WTC11 (cell line): ENCODE data around the gene MSI1. TPM values are rescaled to one million over a fixed set of nuclear protein-coding genes. Genes with fewer than 3 reads are reported as not detected.

ENCODE experiments used
- ATAC-seq: fragments of 200-7000 bp; cut with Tn5 transposase; 2 replicates; pipeline ENCODE4 v1.10.0; 2021; ENCODE audit warnings: mild to moderate bottlenecking, moderate library complexity
- CTCF ChIA-PET: fragments of 300-600 bp; sonication (Branson Sonifier 250); formaldehyde crosslinking; loops from one replicate; lab custom pipeline; 2021; ENCODE audit warnings: antibody characterized with exemption; lab: Charles Lee
- POLR2A ChIA-PET: fragments of 350-600 bp; sonication (Branson Sonifier 250); formaldehyde crosslinking; loops from one replicate; lab custom pipeline; 2021; ENCODE audit warnings: antibody characterized with exemption; lab: Charles Lee
- DNase-seq: peaks from one replicate; pipeline ENCODE4 v3.0.0; 2021; ENCODE audit warnings: low spot score
- H3K27ac Mint-ChIP-seq: 2 replicates; pipeline ENCODE4 v1.8.0; 2021; ENCODE audit warnings: mixed read lengths
- H3K27me3 Mint-ChIP-seq: 2 replicates; pipeline ENCODE4 v1.8.0; 2021; ENCODE audit warnings: low read depth, mild to moderate bottlenecking, moderate library complexity, mixed read lengths
- H3K36me3 Mint-ChIP-seq: 2 replicates; pipeline ENCODE4 v1.8.0; 2021; ENCODE audit warnings: mixed read lengths
- H3K4me1 Mint-ChIP-seq: 2 replicates; pipeline ENCODE4 v1.8.0; 2022; ENCODE audit warnings: mixed read lengths
- H3K4me3 Mint-ChIP-seq: 2 replicates; pipeline ENCODE4 v1.8.0; 2021; ENCODE audit warnings: mild to moderate bottlenecking, moderate library complexity, mixed read lengths
- H3K9me3 Mint-ChIP-seq: 2 replicates; pipeline ENCODE4 v1.8.0; 2021; ENCODE audit warnings: mixed read lengths
- CBFB ChIP-seq: sonication (generic); formaldehyde crosslinking; IDR thresholded peaks from 2 replicates; pipeline ENCODE4 v1.8.1; 2022; ENCODE audit warnings: mild to moderate bottlenecking, low read depth, missing genetic modification reagents
- CREB1 ChIP-seq: sonication (generic); formaldehyde crosslinking; IDR thresholded peaks from 2 replicates; pipeline ENCODE4 v1.8.0; 2023; ENCODE audit warnings: mild to moderate bottlenecking, missing genetic modification reagents
- CTCF ChIP-seq: fragments of 200-600 bp; IDR thresholded peaks from 2 replicates; pipeline ENCODE4 v1.8.0; 2022; ENCODE audit warnings: antibody characterized with exemption
- ESRRA ChIP-seq: sonication (generic); formaldehyde crosslinking; IDR thresholded peaks from 2 replicates; pipeline ENCODE4 v1.8.1; 2022; ENCODE audit warnings: mild to moderate bottlenecking, missing genetic modification reagents, borderline replicate concordance
- FOXK1 ChIP-seq: sonication (generic); formaldehyde crosslinking; IDR thresholded peaks from 2 replicates; pipeline ENCODE4 v1.8.0; 2022; ENCODE audit warnings: mild to moderate bottlenecking, moderate library complexity, missing genetic modification reagents
- FOXP1 ChIP-seq: sonication (generic); formaldehyde crosslinking; IDR thresholded peaks from 2 replicates; pipeline ENCODE4 v1.8.0; 2022; ENCODE audit warnings: missing genetic modification reagents, mild to moderate bottlenecking, moderate library complexity, borderline replicate concordance
- GTF2I ChIP-seq: fragments of 250-450 bp; sonication (Bioruptor Pico); conservative IDR thresholded peaks from 2 replicates; pipeline ENCODE4 v1.4.0; 2021; ENCODE audit warnings: mild to moderate bottlenecking
- IRF1 ChIP-seq: sonication (generic); formaldehyde crosslinking; IDR thresholded peaks from 2 replicates; pipeline ENCODE4 v1.8.0; 2023; ENCODE audit warnings: missing genetic modification reagents
- TEAD4 ChIP-seq: sonication (generic); formaldehyde crosslinking; IDR thresholded peaks from 2 replicates; pipeline ENCODE4 v1.8.0; 2022; ENCODE audit warnings: mild to moderate bottlenecking, missing genetic modification reagents
- TP53 ChIP-seq: sonication (generic); formaldehyde crosslinking; IDR thresholded peaks from 2 replicates; pipeline ENCODE4 v1.8.1; 2023; ENCODE audit warnings: mild to moderate bottlenecking, missing genetic modification reagents
- ZNF121 ChIP-seq: sonication (generic); formaldehyde crosslinking; IDR thresholded peaks from 2 replicates; pipeline ENCODE4 v1.8.0; 2023; ENCODE audit warnings: missing genetic modification reagents
- ZNF138 ChIP-seq: sonication (generic); formaldehyde crosslinking; conservative IDR thresholded peaks from 2 replicates; pipeline ENCODE4 v1.8.1; 2022; ENCODE audit warnings: mild to moderate bottlenecking, moderate library complexity, missing genetic modification reagents
- ZNF317 ChIP-seq: sonication (generic); formaldehyde crosslinking; IDR thresholded peaks from 2 replicates; pipeline ENCODE4 v1.8.1; 2023; ENCODE audit warnings: low read depth, mild to moderate bottlenecking, moderate library complexity, missing genetic modification reagents, borderline replicate concordance
- ZNF425 ChIP-seq: fragments of 250-450 bp; sonication (Bioruptor Pico); conservative IDR thresholded peaks from 2 replicates; pipeline ENCODE4 v1.9.0; 2021; ENCODE audit warnings: mild to moderate bottlenecking
- ZNF512 ChIP-seq: sonication (generic); formaldehyde crosslinking; IDR thresholded peaks from 2 replicates; pipeline ENCODE4 v1.8.1; 2022; ENCODE audit warnings: missing genetic modification reagents, borderline replicate concordance
- total RNA-seq: library from RNA; stranded (reverse); gene quantifications from 3 replicates; pipeline ENCODE4 v1.2.3, GENCODE V29; 2021
- TF ChIP-seq, protein P1 (sequence below): sonication (generic); formaldehyde crosslinking; IDR thresholded peaks from 2 replicates; pipeline ENCODE4 v1.8.1; 2022; ENCODE audit warnings: low read depth, missing genetic modification reagents, borderline replicate concordance
- TF ChIP-seq, protein P2 (sequence below): fragments of 250-450 bp; sonication (Bioruptor Pico); IDR thresholded peaks from 2 replicates; pipeline ENCODE4 v1.9.0; 2021; ENCODE audit warnings: mild to moderate bottlenecking
- TF ChIP-seq, protein P3 (sequence below): sonication (generic); formaldehyde crosslinking; IDR thresholded peaks from 2 replicates; pipeline ENCODE4 v1.8.0; 2022; ENCODE audit warnings: mild to moderate bottlenecking, missing genetic modification reagents
- TF ChIP-seq, protein P4 (sequence below): sonication (generic); formaldehyde crosslinking; IDR thresholded peaks from 2 replicates; pipeline ENCODE4 v1.8.0; 2022; ENCODE audit warnings: mild to moderate bottlenecking, missing genetic modification reagents

Gene MSI1
- total RNA-seq, 1 experiment from 2014 or later, result 71.5 TPM

GRCh38 chr12:120366845-120367232 is 2.1 kb downstream of the MSI1 start:
- CTCF ChIA-PET, result interaction anchor here (0.6 to 3.4 kb wide), 41 partner anchors 8 to 605 kb away, joined by 3 to 74 read pairs (median 6); partner anchors contain the start of genes COX6A1, DYNLL1, GATC and POP5
- no peak for DNase-seq
- TF ChIP-seq ZNF425 (CRISPR knock-in tag) (no peak), CREB1 (CRISPR knock-in tag) (no peak), ZNF317 (CRISPR knock-in tag) (no peak), CTCF (no peak), ZNF512 (CRISPR knock-in tag) (no peak), ZNF121 (CRISPR knock-in tag) (no peak), IRF1 (no peak)
- TF ChIP-seq, protein P1, sequence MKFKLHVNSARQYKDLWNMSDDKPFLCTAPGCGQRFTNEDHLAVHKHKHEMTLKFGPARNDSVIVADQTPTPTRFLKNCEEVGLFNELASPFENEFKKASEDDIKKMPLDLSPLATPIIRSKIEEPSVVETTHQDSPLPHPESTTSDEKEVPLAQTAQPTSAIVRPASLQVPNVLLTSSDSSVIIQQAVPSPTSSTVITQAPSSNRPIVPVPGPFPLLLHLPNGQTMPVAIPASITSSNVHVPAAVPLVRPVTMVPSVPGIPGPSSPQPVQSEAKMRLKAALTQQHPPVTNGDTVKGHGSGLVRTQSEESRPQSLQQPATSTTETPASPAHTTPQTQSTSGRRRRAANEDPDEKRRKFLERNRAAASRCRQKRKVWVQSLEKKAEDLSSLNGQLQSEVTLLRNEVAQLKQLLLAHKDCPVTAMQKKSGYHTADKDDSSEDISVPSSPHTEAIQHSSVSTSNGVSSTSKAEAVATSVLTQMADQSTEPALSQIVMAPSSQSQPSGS (CRISPR knock-in tag), result no peak
- TF ChIP-seq, protein P2, sequence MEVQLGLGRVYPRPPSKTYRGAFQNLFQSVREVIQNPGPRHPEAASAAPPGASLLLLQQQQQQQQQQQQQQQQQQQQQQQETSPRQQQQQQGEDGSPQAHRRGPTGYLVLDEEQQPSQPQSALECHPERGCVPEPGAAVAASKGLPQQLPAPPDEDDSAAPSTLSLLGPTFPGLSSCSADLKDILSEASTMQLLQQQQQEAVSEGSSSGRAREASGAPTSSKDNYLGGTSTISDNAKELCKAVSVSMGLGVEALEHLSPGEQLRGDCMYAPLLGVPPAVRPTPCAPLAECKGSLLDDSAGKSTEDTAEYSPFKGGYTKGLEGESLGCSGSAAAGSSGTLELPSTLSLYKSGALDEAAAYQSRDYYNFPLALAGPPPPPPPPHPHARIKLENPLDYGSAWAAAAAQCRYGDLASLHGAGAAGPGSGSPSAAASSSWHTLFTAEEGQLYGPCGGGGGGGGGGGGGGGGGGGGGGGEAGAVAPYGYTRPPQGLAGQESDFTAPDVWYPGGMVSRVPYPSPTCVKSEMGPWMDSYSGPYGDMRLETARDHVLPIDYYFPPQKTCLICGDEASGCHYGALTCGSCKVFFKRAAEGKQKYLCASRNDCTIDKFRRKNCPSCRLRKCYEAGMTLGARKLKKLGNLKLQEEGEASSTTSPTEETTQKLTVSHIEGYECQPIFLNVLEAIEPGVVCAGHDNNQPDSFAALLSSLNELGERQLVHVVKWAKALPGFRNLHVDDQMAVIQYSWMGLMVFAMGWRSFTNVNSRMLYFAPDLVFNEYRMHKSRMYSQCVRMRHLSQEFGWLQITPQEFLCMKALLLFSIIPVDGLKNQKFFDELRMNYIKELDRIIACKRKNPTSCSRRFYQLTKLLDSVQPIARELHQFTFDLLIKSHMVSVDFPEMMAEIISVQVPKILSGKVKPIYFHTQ, result no peak
- peaks cover 25% of the 10 kb centered on the region for H3K27me3 Mint-ChIP-seq
- H3K36me3 Mint-ChIP-seq, result peaks cover 12% of the 10 kb centered on the region
- POLR2A ChIA-PET, result interaction anchor here (0.7 to 2.1 kb wide), 8 partner anchors 8 to 166 kb away, joined by 3 to 15 read pairs (median 6); partner anchors contain the start of gene RPLP0
- peaks cover 70% of the 10 kb centered on the region for H3K4me1 Mint-ChIP-seq
- ATAC-seq, result no peak
- no peaks in the 10 kb centered on the region for H3K9me3 Mint-ChIP-seq
- H3K27ac Mint-ChIP-seq, result peak overlapping the region; percentile 26
- peak overlapping the region; percentile 83 for H3K4me3 Mint-ChIP-seq

- no peak overlapping the region for H3K4me3 Mint-ChIP-seq
- H3K27ac Mint-ChIP-seq, result no peak overlapping the region
- ChIA-PET POLR2A (interaction anchor here (1.2 to 2.1 kb wide), 5 partner anchors 7 to 62 kb away, joined by 3 to 15 read pairs (median 8); no protein-coding TSS in a partner anchor), CTCF (interaction anchor here (1.0 to 3.4 kb wide), 19 partner anchors 8 to 137 kb away, joined by 3 to 74 read pairs (median 17); partner anchors contain the start of genes COX6A1 and SIRT4)
- H3K9me3 Mint-ChIP-seq, result no peaks in the 10 kb centered on the region
- H3K27me3 Mint-ChIP-seq, result peaks cover 20% of the 10 kb centered on the region
- peaks cover 65% of the 10 kb centered on the region for H3K4me1 Mint-ChIP-seq
- H3K36me3 Mint-ChIP-seq, result peaks cover 12% of the 10 kb centered on the region
- ATAC-seq (no peak), DNase-seq (no peak)
- TF ChIP-seq CREB1 (CRISPR knock-in tag), result no peak
- no peak for TF ChIP-seq TP53
- TF ChIP-seq ZNF138 (CRISPR knock-in tag), result no peak
- no peak for TF ChIP-seq ZNF317 (CRISPR knock-in tag)
- no peak for TF ChIP-seq GTF2I (CRISPR knock-in tag)
- no peak for TF ChIP-seq TEAD4
- no peak for TF ChIP-seq FOXP1
- no peak for TF ChIP-seq ESRRA (CRISPR knock-in tag)
- no peak for TF ChIP-seq CBFB (CRISPR knock-in tag)
- TF ChIP-seq, protein P3, sequence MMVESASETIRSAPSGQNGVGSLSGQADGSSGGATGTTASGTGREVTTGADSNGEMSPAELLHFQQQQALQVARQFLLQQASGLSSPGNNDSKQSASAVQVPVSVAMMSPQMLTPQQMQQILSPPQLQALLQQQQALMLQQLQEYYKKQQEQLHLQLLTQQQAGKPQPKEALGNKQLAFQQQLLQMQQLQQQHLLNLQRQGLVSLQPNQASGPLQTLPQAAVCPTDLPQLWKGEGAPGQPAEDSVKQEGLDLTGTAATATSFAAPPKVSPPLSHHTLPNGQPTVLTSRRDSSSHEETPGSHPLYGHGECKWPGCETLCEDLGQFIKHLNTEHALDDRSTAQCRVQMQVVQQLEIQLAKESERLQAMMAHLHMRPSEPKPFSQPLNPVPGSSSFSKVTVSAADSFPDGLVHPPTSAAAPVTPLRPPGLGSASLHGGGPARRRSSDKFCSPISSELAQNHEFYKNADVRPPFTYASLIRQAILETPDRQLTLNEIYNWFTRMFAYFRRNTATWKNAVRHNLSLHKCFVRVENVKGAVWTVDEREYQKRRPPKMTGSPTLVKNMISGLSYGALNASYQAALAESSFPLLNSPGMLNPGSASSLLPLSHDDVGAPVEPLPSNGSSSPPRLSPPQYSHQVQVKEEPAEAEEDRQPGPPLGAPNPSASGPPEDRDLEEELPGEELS (CRISPR knock-in tag), result no peak
- TF ChIP-seq, protein P4, sequence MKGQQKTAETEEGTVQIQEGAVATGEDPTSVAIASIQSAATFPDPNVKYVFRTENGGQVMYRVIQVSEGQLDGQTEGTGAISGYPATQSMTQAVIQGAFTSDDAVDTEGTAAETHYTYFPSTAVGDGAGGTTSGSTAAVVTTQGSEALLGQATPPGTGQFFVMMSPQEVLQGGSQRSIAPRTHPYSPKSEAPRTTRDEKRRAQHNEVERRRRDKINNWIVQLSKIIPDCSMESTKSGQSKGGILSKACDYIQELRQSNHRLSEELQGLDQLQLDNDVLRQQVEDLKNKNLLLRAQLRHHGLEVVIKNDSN, result no peak
- no peak for TF ChIP-seq FOXK1
Measured at GRCh38 chr12:120366341-120366705, 2.6 kb downstream of the MSI1 start.
